Lower leg skin (tissue), 3 donors: ENCODE results near the gene CHL1.

Experiments
- POLR2A ChIP-seq, 2 donors: fragments of 450-650 bp; IDR thresholded peaks; one replicate each; pipeline ENCODE4 v1.6.1; 2016 to 2017; ENCODE audit warnings: antibody characterized with exemption in 2 of 2, mild to moderate bottlenecking in 1 of 2, moderate library complexity in 1 of 2
- TF ChIP-seq, protein P1 (sequence below), 3 donors: fragments of 450-650 bp; IDR thresholded peaks; one replicate each; pipeline ENCODE4 v1.5.1; 2016; ENCODE audit warnings: antibody characterized with exemption in 3 of 3, mild to moderate bottlenecking in 3 of 3, moderate library complexity in 2 of 3

DNA sequence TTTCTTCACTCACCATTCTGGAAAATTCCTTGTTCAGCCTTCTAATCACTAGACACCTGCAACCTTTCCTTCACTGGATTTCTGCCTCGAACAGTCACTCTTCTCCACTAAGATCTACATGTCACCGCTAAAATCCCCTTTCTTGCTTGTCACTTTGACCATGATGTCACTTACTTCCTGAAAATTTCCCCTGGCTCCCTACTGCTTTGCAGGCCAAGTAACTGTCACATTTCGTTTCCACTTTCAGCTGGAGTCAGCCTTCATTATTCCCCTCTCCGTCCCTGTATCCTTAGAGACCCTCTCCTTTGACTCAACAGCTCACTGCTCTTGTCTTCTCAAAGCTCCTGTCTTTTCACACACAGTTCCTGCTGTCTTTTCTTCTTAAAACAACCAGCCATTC is 15.9 kb downstream of the CHL1 start:
- no peak for TF ChIP-seq POLR2A (IDR thresholded peaks at IDR 0.05)
- TF ChIP-seq, protein P1, sequence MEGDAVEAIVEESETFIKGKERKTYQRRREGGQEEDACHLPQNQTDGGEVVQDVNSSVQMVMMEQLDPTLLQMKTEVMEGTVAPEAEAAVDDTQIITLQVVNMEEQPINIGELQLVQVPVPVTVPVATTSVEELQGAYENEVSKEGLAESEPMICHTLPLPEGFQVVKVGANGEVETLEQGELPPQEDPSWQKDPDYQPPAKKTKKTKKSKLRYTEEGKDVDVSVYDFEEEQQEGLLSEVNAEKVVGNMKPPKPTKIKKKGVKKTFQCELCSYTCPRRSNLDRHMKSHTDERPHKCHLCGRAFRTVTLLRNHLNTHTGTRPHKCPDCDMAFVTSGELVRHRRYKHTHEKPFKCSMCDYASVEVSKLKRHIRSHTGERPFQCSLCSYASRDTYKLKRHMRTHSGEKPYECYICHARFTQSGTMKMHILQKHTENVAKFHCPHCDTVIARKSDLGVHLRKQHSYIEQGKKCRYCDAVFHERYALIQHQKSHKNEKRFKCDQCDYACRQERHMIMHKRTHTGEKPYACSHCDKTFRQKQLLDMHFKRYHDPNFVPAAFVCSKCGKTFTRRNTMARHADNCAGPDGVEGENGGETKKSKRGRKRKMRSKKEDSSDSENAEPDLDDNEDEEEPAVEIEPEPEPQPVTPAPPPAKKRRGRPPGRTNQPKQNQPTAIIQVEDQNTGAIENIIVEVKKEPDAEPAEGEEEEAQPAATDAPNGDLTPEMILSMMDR (IDR thresholded peaks at IDR 0.05): no peak
